PC-3 (cell line): ENCODE results near the gene TSPEAR.

Experiments
- CTCF ChIP-seq: fragments of 300-600 bp; sonication (generic); conservative IDR thresholded peaks from 2 replicates; pipeline ENCODE4 v1.5.1; 2017; ENCODE audit warnings: antibody characterized with exemption, low read depth, mild to moderate bottlenecking, low read length
- EZH2phosphoT487 ChIP-seq: fragments of 300-600 bp; sonication (generic); IDR thresholded peaks from 2 replicates; pipeline ENCODE4 v1.6.1; 2018; ENCODE audit warnings: mild to moderate bottlenecking, antibody characterized with exemption, low read length, borderline replicate concordance

DNA sequence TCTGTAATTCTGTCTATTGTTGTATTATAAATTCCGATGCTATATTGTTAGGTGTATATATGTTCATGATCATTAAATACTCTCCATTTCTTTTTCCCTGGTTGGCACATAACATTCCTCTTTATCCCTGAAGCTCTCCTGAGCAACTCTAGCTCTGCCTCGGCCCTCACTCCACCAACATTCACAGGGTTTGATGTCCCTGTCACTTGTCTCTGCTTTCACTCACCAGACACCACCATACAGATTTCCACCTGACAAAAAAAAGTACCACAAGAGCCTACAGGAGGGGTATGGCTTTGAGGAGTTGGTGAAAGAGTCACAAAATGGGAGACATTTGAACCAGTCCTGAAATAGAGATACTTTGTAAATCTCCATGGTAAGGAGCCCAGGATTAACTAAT is 8.8 kb upstream of the TSPEAR start:
- TF ChIP-seq EZH2phosphoT487 (no peak), CTCF (no peak)
